ENCODE results near the gene NUP62. TPM values are rescaled to one million over a fixed set of nuclear protein-coding genes. Genes with fewer than 3 reads are reported as not detected.

NUP62 gene
- total and polyA plus RNA-seq, 2 of the 8 experiments (the other 6 are each of a cell fraction or from before 2014, with no cell fraction given) = 50.0 to 107 TPM

GRCh38 chr19:49884760-49885159 lies 44.5 kb downstream of the NUP62 start:
- Histone ChIP-seq H3K18ac (ENCODE audit: extremely low read depth, low read length) (no peak overlapping the region), H3K27ac (ENCODE audit: low read depth, low read length) (no peak overlapping the region), H2BK20ac (ENCODE audit: low read length) (no peak overlapping the region), H3K79me2 (ENCODE audit: control insufficient read depth in 1 of 2, insufficient read depth in 2 of 2, low read length in 2 of 2) (no peaks in the 10 kb centered on the region), H3K56ac (replicated peaks; ENCODE audit: insufficient read length, low read depth, low read length) (no peak overlapping the region), H3K4me1 (replicated peaks in 1 of 4; ENCODE audit: control insufficient read depth in 3 of 4, insufficient read depth in 4 of 4, low read length in 3 of 4) (peaks cover 0 to 1% (median under 1%) of the 10 kb centered on the region in 4 experiments; a peak in 4 of 7 replicates), H3K4me3 (ENCODE audit: extremely low read depth in 1 of 4, insufficient read depth in 2 of 4, low read depth in 3 of 4, low read length in 4 of 4) (no peak overlapping the region), H3K9me3 (ENCODE audit: insufficient read depth in 2 of 2, low read depth in 1 of 2, low read length in 1 of 2) (peaks cover 0 to 9% of the 10 kb centered on the region in 2 experiments; a peak in 3 of 4 replicates), H4K91ac (replicated peaks; ENCODE audit: insufficient read length, low read length) (no peak overlapping the region), H4K8ac (ENCODE audit: extremely low read depth, insufficient read depth, low read length) (no peak overlapping the region), H2AFZ (ENCODE audit: low read length) (no peak overlapping the region), H3K79me1 (ENCODE audit: low read depth, low read length) (no peaks in the 10 kb centered on the region), H4K20me1 (replicated peaks in 1 of 2; ENCODE audit: control insufficient read depth in 1 of 2, insufficient read depth in 2 of 2, low read length in 2 of 2) (peaks cover 10 to 19% of the 10 kb centered on the region in 2 experiments), H2BK120ac (replicated peaks; ENCODE audit: low read depth, low read length) (no peak overlapping the region), H3K27me3 (replicated peaks in 1 of 4; ENCODE audit: control insufficient read depth in 3 of 4, extremely low read depth in 1 of 4, insufficient read depth in 3 of 4, low read length in 3 of 4) (peaks cover 0 to 8% (median 6%) of the 10 kb centered on the region in 4 experiments; a peak in 4 of 7 replicates), H3K14ac (ENCODE audit: insufficient read length) (no peak overlapping the region), H2BK15ac (ENCODE audit: low read length) (no peak overlapping the region), H3K4me2 (ENCODE audit: insufficient read depth in 1 of 2, low read depth in 2 of 2, low read length in 2 of 2) (no peak overlapping the region), H3K23ac (ENCODE audit: insufficient read length) (no peak overlapping the region), H3K23me2 (ENCODE audit: low read depth, low read length) (no peaks in the 10 kb centered on the region), H2BK5ac (ENCODE audit: low read depth, low read length) (no peak overlapping the region; the same call in 1 of the 2 replicates), H2BK12ac (ENCODE audit: low read depth, low read length) (no peak overlapping the region), H3K9ac (replicated peaks in 1 of 4; ENCODE audit: extremely low read depth in 1 of 4, low read depth in 3 of 4, low read length in 3 of 4) (no peak overlapping the region), H2AK5ac (ENCODE audit: low read depth, low read length) (no peak overlapping the region), H3K4ac (replicated peaks; ENCODE audit: insufficient read length, low read depth, low read length) (no peak overlapping the region), H3K36me3 (ENCODE audit: control insufficient read depth in 2 of 4, insufficient read depth in 4 of 4, low read length in 3 of 4) (peaks cover 21 to 59% (median 43%) of the 10 kb centered on the region in 4 experiments), H4K5ac (ENCODE audit: insufficient read length, low read depth, low read length) (no peak overlapping the region)
- FAIRE-seq (no peak), DNase-seq (ENCODE audit: low read depth in 1 of 2, low spot score in 2 of 2) (no peak)
- TF ChIP-seq RNF2 (IDR thresholded peaks at IDR 0.05; ENCODE audit: borderline replicate concordance, low read depth, low read length, missing control alignments, poor library complexity, severe bottlenecking) (no peak), CEBPB (IDR thresholded peaks at IDR 0.05; ENCODE audit: low read depth, low read length) (no peak), KDM4A (IDR thresholded peaks at IDR 0.05; ENCODE audit: low read depth, low read length, severe bottlenecking) (no peak), ATF2 (IDR thresholded peaks at IDR 0.05; ENCODE audit: low read length) (no peak), CHD2 (IDR thresholded peaks at IDR 0.05; ENCODE audit: low read length) (no peak), HDAC6 (IDR thresholded peaks at IDR 0.05; ENCODE audit: low read depth, low read length) (no peak), SRF (IDR thresholded peaks at IDR 0.05; ENCODE audit: low read depth, low read length) (no peak), CBX5 (IDR thresholded peaks at IDR 0.05; ENCODE audit: low read depth, low read length) (no peak), TEAD4 (IDR thresholded peaks at IDR 0.05; ENCODE audit: low read depth, low read length) (no peak)
- WGBS, 2 experiments (ENCODE audit: extremely low coverage in 1 of 2, insufficient coverage in 1 of 2, insufficient read length in 1 of 2, insufficient replicate concordance in 2 of 2, low coverage in 1 of 2, low lambda C conversion rate in 2 of 2, missing lambda C conversion rate in 1 of 2) = 91% methylated on average over 3 of the region's 3 CpGs; no CpG with 5 or more reads in 1 of the 2 experiments
- ChIA-PET CTCF (ENCODE audit: partially characterized antibody) (no interaction called here), POLR2A (ENCODE audit: partially characterized antibody) (interaction anchor here (9.3 kb wide), 1 partner anchor 9 kb away, joined by 55 read pairs; the partner anchor contains the start of genes AKT1S1 and TBC1D17)

Measured in H1 (cell line).